SU-DHL-6 (cell line): ENCODE data around the gene OR1D2.
"Not testable (repeated sequence)": the region's sequence is repeated elsewhere in the genome, so short reads cannot be mapped to it uniquely, and the experiment has no call there.

Experiments used
- EZH2phosphoT487 ChIP-seq: fragments of 200-600 bp; sonication (generic), shearing (Covaris generic); conservative IDR thresholded peaks from 2 replicates; pipeline ENCODE4 v1.6.1; 2018; ENCODE audit warnings: mild to moderate bottlenecking, antibody characterized with exemption, low read length, moderate library complexity, mixed read lengths
- TF ChIP-seq, protein P1 (sequence below): fragments of 200-600 bp; sonication (generic); IDR thresholded peaks from one replicate; pipeline ENCODE4 v1.5.1; 2017; ENCODE audit warnings: antibody characterized with exemption, mild to moderate bottlenecking, low read length, moderate library complexity; ENCODE audit not compliant: insufficient read depth, poor library complexity, severe bottlenecking

- TF ChIP-seq, protein P1, sequence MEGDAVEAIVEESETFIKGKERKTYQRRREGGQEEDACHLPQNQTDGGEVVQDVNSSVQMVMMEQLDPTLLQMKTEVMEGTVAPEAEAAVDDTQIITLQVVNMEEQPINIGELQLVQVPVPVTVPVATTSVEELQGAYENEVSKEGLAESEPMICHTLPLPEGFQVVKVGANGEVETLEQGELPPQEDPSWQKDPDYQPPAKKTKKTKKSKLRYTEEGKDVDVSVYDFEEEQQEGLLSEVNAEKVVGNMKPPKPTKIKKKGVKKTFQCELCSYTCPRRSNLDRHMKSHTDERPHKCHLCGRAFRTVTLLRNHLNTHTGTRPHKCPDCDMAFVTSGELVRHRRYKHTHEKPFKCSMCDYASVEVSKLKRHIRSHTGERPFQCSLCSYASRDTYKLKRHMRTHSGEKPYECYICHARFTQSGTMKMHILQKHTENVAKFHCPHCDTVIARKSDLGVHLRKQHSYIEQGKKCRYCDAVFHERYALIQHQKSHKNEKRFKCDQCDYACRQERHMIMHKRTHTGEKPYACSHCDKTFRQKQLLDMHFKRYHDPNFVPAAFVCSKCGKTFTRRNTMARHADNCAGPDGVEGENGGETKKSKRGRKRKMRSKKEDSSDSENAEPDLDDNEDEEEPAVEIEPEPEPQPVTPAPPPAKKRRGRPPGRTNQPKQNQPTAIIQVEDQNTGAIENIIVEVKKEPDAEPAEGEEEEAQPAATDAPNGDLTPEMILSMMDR, result not testable (repeated sequence)
- TF ChIP-seq EZH2phosphoT487, result not testable (repeated sequence)
These were observed 39.0 kb downstream of the OR1D2 start for GRCh38 chr17:3065192-3065591.
